Keratinocyte (primary cell): Measurements from ENCODE around the gene THNSL1. TPM values are rescaled to one million over a fixed set of nuclear protein-coding genes. Genes with fewer than 3 reads are reported as not detected.

Experiments used
- DNase-seq: peaks from one replicate; pipeline ENCODE4 v3.0.0-alpha.2; 2011; ENCODE audit warnings: low read depth, missing footprints, low spot score
- FAIRE-seq: peaks from 2 replicates; lab custom pipeline; 2011; peaks lifted over from hg19 to GRCh38; lab: Jason Lieb, UNC
- H2AFZ ChIP-seq: 2 replicates; pipeline ENCODE4 v1.6.0; 2012; ENCODE audit warnings: low read length, control low read depth, inconsistent platforms; ENCODE audit not compliant: control insufficient read depth
- H3K27ac ChIP-seq: 2 replicates; pipeline ENCODE4 v1.5.1; 2011; ENCODE audit warnings: low read length; ENCODE audit not compliant: control insufficient read depth, insufficient read depth
- H3K27me3 ChIP-seq: 3 replicates; pipeline ENCODE4 v1.6.0; 2011; ENCODE audit warnings: low read length; ENCODE audit not compliant: control insufficient read depth, insufficient read depth; ENCODE audit errors: extremely low read depth
- H3K36me3 ChIP-seq, 2 experiments: 2 replicates in 1 of 2; 3 replicates in 1 of 2; pipeline ENCODE4 v1.5.1; 2011; ENCODE audit warnings: low read length in 2 of 2, mild to moderate bottlenecking in 1 of 2; ENCODE audit not compliant: control insufficient read depth in 2 of 2, insufficient read depth in 2 of 2; ENCODE audit errors: extremely low read depth in 1 of 2
- H3K4me1 ChIP-seq: 3 replicates; pipeline ENCODE4 v1.5.1; 2011; ENCODE audit warnings: low read length; ENCODE audit not compliant: control insufficient read depth, insufficient read depth; ENCODE audit errors: extremely low read depth
- H3K4me2 ChIP-seq: 3 replicates; pipeline ENCODE4 v1.6.0; 2011; ENCODE audit warnings: low read depth, low read length; ENCODE audit not compliant: control insufficient read depth, insufficient read depth; ENCODE audit errors: extremely low read depth
- H3K4me3 ChIP-seq, 3 experiments: fragments of 200-600 bp in 1 of 3; sonication (generic) in 1 of 3; 2 replicates in 2 of 3; 3 replicates in 1 of 3; pipeline ENCODE4 v1.5.1; 2011 to 2016; ENCODE audit warnings: low read length in 3 of 3, mild to moderate bottlenecking in 3 of 3, control low read depth in 2 of 3, inconsistent platforms in 1 of 3, low read depth in 1 of 3, mixed read lengths in 1 of 3, mixed run types in 1 of 3, moderate library complexity in 1 of 3; ENCODE audit not compliant: control insufficient read depth in 2 of 3, insufficient read depth in 2 of 3; ENCODE audit errors: extremely low read depth in 1 of 3
- H3K79me2 ChIP-seq: 2 replicates; pipeline ENCODE4 v1.6.0; 2012; ENCODE audit warnings: low read length; ENCODE audit not compliant: control insufficient read depth, insufficient read depth
- H3K9ac ChIP-seq: 3 replicates; pipeline ENCODE4 v1.6.0; 2011; ENCODE audit warnings: low read length; ENCODE audit not compliant: control insufficient read depth, insufficient read depth; ENCODE audit errors: extremely low read depth
- H3K9me1 ChIP-seq: 3 replicates; pipeline ENCODE4 v1.6.0; 2011; ENCODE audit warnings: low read length; ENCODE audit not compliant: control insufficient read depth, insufficient read depth; ENCODE audit errors: extremely low read depth
- H3K9me3 ChIP-seq: 2 replicates; pipeline ENCODE4 v1.5.1; 2012; ENCODE audit warnings: low read depth, low read length; ENCODE audit not compliant: control insufficient read depth
- H4K20me1 ChIP-seq: 3 replicates; pipeline ENCODE4 v1.6.0; 2011; ENCODE audit warnings: low read length; ENCODE audit not compliant: control insufficient read depth, insufficient read depth; ENCODE audit errors: extremely low read depth
- EZH2 ChIP-seq: IDR thresholded peaks from one replicate; pipeline ENCODE4 v1.6.1; 2012; ENCODE audit warnings: inconsistent platforms, mild to moderate bottlenecking, low read length, moderate library complexity
- dilution Hi-C: fragments of 300-500 bp; cut with MboI; formaldehyde crosslinking; loops from one replicate; pipeline ENCODE4 v1.7.0; 2020; ENCODE audit warnings: low sequenced_read_pairs; ENCODE audit not compliant: extremely low pct_ligation_motif_present
- polyA plus RNA-seq, 5 experiments: library from polyadenylated mRNA; depleted of rRNA in 3 of 5; stranded (reverse) in 3 of 5; stranded (forward) in 1 of 5; unstranded in 1 of 5; fragments of >200 nt; gene quantifications; 1 replicate in 1 of 5; 2 replicates in 3 of 5; 3 replicates in 1 of 5; pipeline versions ENCODE4 v1.2.1 to v1.2.3, GENCODE V29; 2011 to 2012; ENCODE audit warnings: missing spikeins in 2 of 5, low read depth in 1 of 5, low replicate concordance in 1 of 5
- TF ChIP-seq, protein P1 (sequence below), 3 experiments: IDR thresholded peaks in 1 of 3; conservative IDR thresholded peaks in 1 of 3; optimal IDR thresholded peaks in 1 of 3; 2 replicates in 2 of 3; 3 replicates in 1 of 3; pipeline versions ENCODE3 to v1.5.1; 2011; ENCODE audit warnings: low read length in 3 of 3, mild to moderate bottlenecking in 3 of 3, moderate library complexity in 2 of 3, control low read depth in 1 of 3, inconsistent platforms in 1 of 3; ENCODE audit not compliant: insufficient read depth in 2 of 3; ENCODE audit errors: extremely low read depth in 1 of 3

THNSL1 gene
- polyA plus RNA-seq, 1 donor (not counting 4 experiments of a cell fraction or from before 2014, with no cell fraction given), result 4.1 TPM

DNA sequence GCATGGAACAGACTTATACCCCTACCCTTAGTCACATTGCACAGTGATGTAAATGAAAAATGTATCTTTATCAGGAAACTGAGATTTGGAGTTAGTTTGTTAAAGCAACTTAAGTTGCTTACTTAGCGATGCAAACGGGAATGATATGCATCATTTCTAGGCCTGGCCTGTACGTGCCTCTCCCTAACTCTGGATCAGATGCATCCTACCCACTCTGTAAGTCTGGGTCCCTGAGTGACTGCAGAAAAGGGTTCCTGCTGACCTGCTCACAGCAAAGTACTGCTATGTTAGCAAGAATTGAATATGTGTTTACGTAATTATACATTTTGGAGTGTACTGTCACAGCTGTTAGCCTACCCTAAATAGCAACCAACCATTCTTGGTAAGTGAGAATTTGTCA is 33.3 kb upstream of the THNSL1 start:
- Histone ChIP-seq H3K4me1 (no peaks in the 10 kb centered on the region), H4K20me1 (no peaks in the 10 kb centered on the region), H3K9me1 (no peaks in the 10 kb centered on the region), H2AFZ (no peak overlapping the region), H3K9me3 (no peaks in the 10 kb centered on the region), H3K4me3 (no peak overlapping the region), H3K27ac (no peak overlapping the region), H3K27me3 (no peaks in the 10 kb centered on the region), H3K4me2 (no peak overlapping the region), H3K36me3 (no peaks in the 10 kb centered on the region), H3K9ac (no peak overlapping the region), H3K79me2 (no peaks in the 10 kb centered on the region)
- FAIRE-seq, result no peak
- TF ChIP-seq EZH2, result no peak
- TF ChIP-seq, protein P1, sequence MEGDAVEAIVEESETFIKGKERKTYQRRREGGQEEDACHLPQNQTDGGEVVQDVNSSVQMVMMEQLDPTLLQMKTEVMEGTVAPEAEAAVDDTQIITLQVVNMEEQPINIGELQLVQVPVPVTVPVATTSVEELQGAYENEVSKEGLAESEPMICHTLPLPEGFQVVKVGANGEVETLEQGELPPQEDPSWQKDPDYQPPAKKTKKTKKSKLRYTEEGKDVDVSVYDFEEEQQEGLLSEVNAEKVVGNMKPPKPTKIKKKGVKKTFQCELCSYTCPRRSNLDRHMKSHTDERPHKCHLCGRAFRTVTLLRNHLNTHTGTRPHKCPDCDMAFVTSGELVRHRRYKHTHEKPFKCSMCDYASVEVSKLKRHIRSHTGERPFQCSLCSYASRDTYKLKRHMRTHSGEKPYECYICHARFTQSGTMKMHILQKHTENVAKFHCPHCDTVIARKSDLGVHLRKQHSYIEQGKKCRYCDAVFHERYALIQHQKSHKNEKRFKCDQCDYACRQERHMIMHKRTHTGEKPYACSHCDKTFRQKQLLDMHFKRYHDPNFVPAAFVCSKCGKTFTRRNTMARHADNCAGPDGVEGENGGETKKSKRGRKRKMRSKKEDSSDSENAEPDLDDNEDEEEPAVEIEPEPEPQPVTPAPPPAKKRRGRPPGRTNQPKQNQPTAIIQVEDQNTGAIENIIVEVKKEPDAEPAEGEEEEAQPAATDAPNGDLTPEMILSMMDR (optimal IDR thresholded peaks at IDR 0.05 in 1 of 3, IDR thresholded peaks at IDR 0.05 in 1 of 3, conservative IDR thresholded peaks at IDR 0.05 in 1 of 3; ENCODE audit: extremely low read depth in 1 of 3, insufficient read depth in 2 of 3, low read length in 3 of 3), result no peak
- dilution Hi-C loops, result no loop called here
- no peak for DNase-seq

DNA sequence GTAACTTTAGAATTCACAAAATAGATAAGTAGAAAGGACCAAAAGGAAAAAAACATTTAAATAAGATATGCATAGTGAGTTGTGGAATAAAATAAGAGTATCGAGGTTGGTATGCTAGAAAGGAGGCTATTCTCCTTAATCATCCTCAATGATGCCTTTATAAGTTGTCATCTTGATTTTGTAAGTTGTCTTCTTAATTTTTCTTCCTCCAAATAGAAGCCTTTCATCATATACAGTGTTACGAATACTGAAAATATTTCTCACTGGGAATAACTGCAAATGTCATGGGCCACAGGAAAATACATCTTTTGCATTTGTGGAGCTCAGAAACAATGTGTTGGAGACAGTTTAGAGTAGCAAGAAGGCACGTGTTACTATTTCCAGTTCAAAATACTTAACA is 32.5 kb upstream of the THNSL1 start:
- no peaks in the 10 kb centered on the region for H3K79me2 ChIP-seq
- H4K20me1 ChIP-seq, result no peaks in the 10 kb centered on the region
- H3K36me3 ChIP-seq, result no peaks in the 10 kb centered on the region
- no peak overlapping the region for H2AFZ ChIP-seq
- no peak overlapping the region for H3K27ac ChIP-seq
- FAIRE-seq, result no peak
- TF ChIP-seq, protein P1 (optimal IDR thresholded peaks at IDR 0.05 in 1 of 3, IDR thresholded peaks at IDR 0.05 in 1 of 3, conservative IDR thresholded peaks at IDR 0.05 in 1 of 3; ENCODE audit: extremely low read depth in 1 of 3, insufficient read depth in 2 of 3, low read length in 3 of 3), result no peak
- no peak for TF ChIP-seq EZH2
- H3K9me1 ChIP-seq, result no peaks in the 10 kb centered on the region
- H3K4me2 ChIP-seq, result no peak overlapping the region
- no peak for DNase-seq
- H3K9me3 ChIP-seq, result no peaks in the 10 kb centered on the region
- no peaks in the 10 kb centered on the region for H3K27me3 ChIP-seq
- no peak overlapping the region for H3K4me3 ChIP-seq
- no peaks in the 10 kb centered on the region for H3K4me1 ChIP-seq
- no peak overlapping the region for H3K9ac ChIP-seq
- dilution Hi-C loops, result no loop called here
